CD14-positive monocyte (primary cell): ENCODE results near the gene ITM2B. TPM values are rescaled to one million over a fixed set of nuclear protein-coding genes. Genes with fewer than 3 reads are reported as not detected.
A peak's percentile ranks its signal among the peaks of the same experiment; 100 is the strongest.

ENCODE experiments used
- DNase-seq, 3 donors: peaks; one replicate each; pipeline ENCODE4 v3.0.0-alpha.2; 2011 to 2022
- H2AFZ ChIP-seq: 2 replicates; pipeline ENCODE4 v1.6.0; 2012; ENCODE audit warnings: mild to moderate bottlenecking, low read depth, low read length, inconsistent platforms; ENCODE audit not compliant: insufficient read depth, poor library complexity, severe bottlenecking
- H3K27ac ChIP-seq, 2 donors: 1 replicate in 1 of 2; 2 replicates in 1 of 2; pipeline ENCODE4 v1.5.1; 2012 to 2013; ENCODE audit warnings: low read length in 2 of 2, control low read depth in 1 of 2, inconsistent platforms in 1 of 2, low read depth in 1 of 2, mild to moderate bottlenecking in 1 of 2
- H3K27me3 ChIP-seq, 2 donors: one replicate each; pipeline versions ENCODE4 v1.6.0 to v1.6.1; 2011 to 2013; ENCODE audit warnings: low read length in 2 of 2; ENCODE audit not compliant: control insufficient read depth in 2 of 2, insufficient read depth in 2 of 2
- H3K36me3 ChIP-seq, 2 donors: replicated peaks in 1 of 2; 1 replicate in 1 of 2; 2 replicates in 1 of 2; pipeline versions ENCODE4 v1.5.1 to v1.6.1; 2012 to 2013; ENCODE audit warnings: low read length in 2 of 2, control low read depth in 1 of 2, inconsistent platforms in 1 of 2, mild to moderate bottlenecking in 1 of 2; ENCODE audit not compliant: insufficient read depth in 2 of 2, control insufficient read depth in 1 of 2
- H3K4me1 ChIP-seq, 2 donors: 1 replicate in 1 of 2; 2 replicates in 1 of 2; pipeline versions ENCODE4 v1.5.1 to v1.6.1; 2012 to 2013; ENCODE audit warnings: low read length in 2 of 2, control low read depth in 1 of 2, inconsistent platforms in 1 of 2, mild to moderate bottlenecking in 1 of 2, moderate library complexity in 1 of 2; ENCODE audit not compliant: insufficient read depth in 2 of 2, control insufficient read depth in 1 of 2
- H3K4me2 ChIP-seq: replicated peaks from 2 replicates; pipeline ENCODE3; 2012; ENCODE audit warnings: low read length, moderate library complexity, mild to moderate bottlenecking; ENCODE audit not compliant: poor library complexity, severe bottlenecking; ENCODE audit errors: extremely low read depth
- H3K4me3 ChIP-seq, 3 experiments: fragments of 200-600 bp in 1 of 3; sonication (generic) in 1 of 3; replicated peaks in 1 of 3; 1 replicate in 2 of 3; 2 replicates in 1 of 3; pipeline ENCODE4 v1.5.1; 2011 to 2013; ENCODE audit warnings: low read length in 3 of 3, mild to moderate bottlenecking in 3 of 3, control low read depth in 2 of 3, low read depth in 2 of 3, inconsistent platforms in 1 of 3, moderate library complexity in 1 of 3
- H3K79me2 ChIP-seq: 2 replicates; pipeline ENCODE4 v1.6.0; 2012; ENCODE audit warnings: mild to moderate bottlenecking, control low read depth, inconsistent platforms, low read length, moderate library complexity; ENCODE audit not compliant: insufficient read depth
- H3K9ac ChIP-seq: 2 replicates; pipeline ENCODE4 v1.6.0; 2017; ENCODE audit warnings: low read length, mild to moderate bottlenecking; ENCODE audit not compliant: insufficient read depth, poor library complexity, severe bottlenecking
- H3K9me3 ChIP-seq, 2 donors: replicated peaks in 1 of 2; 1 replicate in 1 of 2; 2 replicates in 1 of 2; pipeline versions ENCODE4 v1.5.1 to v1.6.1; 2012 to 2013; ENCODE audit warnings: low read length in 2 of 2, control low read depth in 1 of 2; ENCODE audit not compliant: control insufficient read depth in 1 of 2, insufficient read depth in 1 of 2
- H4K20me1 ChIP-seq: 2 replicates; pipeline ENCODE4 v1.6.0; 2012; ENCODE audit warnings: mild to moderate bottlenecking, low read length, control low read depth, moderate library complexity; ENCODE audit not compliant: insufficient read depth
- H3K27ac Mint-ChIP-seq, 7 donors: one replicate each; pipeline ENCODE4 v1.8.0; 2020; ENCODE audit warnings: mild to moderate bottlenecking in 7 of 7, mixed read lengths in 7 of 7, moderate library complexity in 6 of 7, inconsistent platforms in 2 of 7
- H3K27me3 Mint-ChIP-seq, 3 donors: one replicate each; pipeline ENCODE4 v1.8.0; 2021 to 2022; ENCODE audit warnings: low read depth in 3 of 3, mild to moderate bottlenecking in 3 of 3, mixed read lengths in 3 of 3, moderate library complexity in 3 of 3, inconsistent platforms in 1 of 3
- H3K36me3 Mint-ChIP-seq, 2 donors: one replicate each; pipeline ENCODE4 v1.8.0; 2020; ENCODE audit warnings: mixed read lengths in 2 of 2, inconsistent platforms in 1 of 2, mild to moderate bottlenecking in 1 of 2
- H3K4me1 Mint-ChIP-seq: one replicate; pipeline ENCODE4 v1.8.0; 2020; ENCODE audit warnings: mild to moderate bottlenecking, mixed read lengths
- H3K4me3 Mint-ChIP-seq, 2 donors: one replicate each; pipeline ENCODE4 v1.8.0; 2020; ENCODE audit warnings: mild to moderate bottlenecking in 2 of 2, mixed read lengths in 2 of 2, moderate library complexity in 1 of 2
- H3K9me3 Mint-ChIP-seq, 7 donors: one replicate each; pipeline ENCODE4 v1.8.0; 2020 to 2022; ENCODE audit warnings: mixed read lengths in 7 of 7, mild to moderate bottlenecking in 6 of 7, moderate library complexity in 6 of 7, inconsistent platforms in 2 of 7
- CTCF ChIP-seq: fragments of 200-600 bp; IDR thresholded peaks from one replicate; pipeline ENCODE4 v1.8.0; 2022; ENCODE audit warnings: antibody characterized with exemption, mild to moderate bottlenecking
- WGBS: methylation state at CpG from one replicate; pipeline ENCODE4 v1.1.5; 2013; ENCODE audit warnings: missing lambda C conversion rate; ENCODE audit not compliant: insufficient coverage; 5-methylcytosine and 5-hydroxymethylcytosine counted together
- intact Hi-C, 2 donors: fragments of 100-400 bp; cut with micrococcal nuclease; formaldehyde crosslinking; loops; one replicate each; pipeline versions ENCODE4 v1.15.0 to v1.15.1; 2023
- polyA plus RNA-seq, 3 donors: library from polyadenylated mRNA; depleted of rRNA in 1 of 3; unstranded in 2 of 3; stranded (reverse) in 1 of 3; fragments of 300-500 nt in 2 of 3; fragments of >200 nt in 1 of 3; fragmentation: Illumina TruSeq in 2 of 3; gene quantifications; 1 replicate in 2 of 3; 2 replicates in 1 of 3; pipeline ENCODE4 v1.2.3, GENCODE V29; 2012 to 2021

Gene ITM2B
- polyA plus RNA-seq, 3 donors, result 702 to 1,657 (median 1,502) TPM

DNA sequence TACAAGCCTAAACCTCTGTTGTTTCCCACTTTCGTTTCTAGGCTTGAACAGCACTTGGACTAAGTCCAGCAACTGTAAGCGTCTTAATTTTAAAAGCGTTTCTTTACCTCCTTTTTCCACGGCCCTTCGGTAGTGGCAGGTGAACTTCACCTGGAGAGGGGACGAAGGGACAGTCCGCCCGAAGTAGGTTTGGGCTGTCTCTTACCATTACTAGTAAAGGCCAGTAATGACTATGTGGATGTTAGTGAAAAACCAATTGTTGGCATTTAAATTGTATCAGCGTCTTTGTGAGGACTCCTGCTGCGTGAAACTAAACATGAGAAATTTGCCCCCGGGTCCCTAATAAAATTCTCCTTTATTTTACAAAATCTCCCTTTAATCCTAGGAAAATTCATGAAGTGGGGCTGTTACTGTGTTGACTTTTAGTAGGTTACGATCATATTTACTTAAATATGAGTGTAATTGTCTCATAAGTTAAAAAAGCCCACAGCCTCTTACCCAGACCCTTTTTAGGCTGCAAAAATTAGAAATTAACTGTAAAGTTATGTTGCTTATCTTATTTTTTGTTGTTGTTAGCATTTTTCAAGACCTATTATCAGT lies 983 bp downstream of the ITM2B start:
- peaks cover 34% of the 10 kb centered on the region for H4K20me1 ChIP-seq
- peak overlapping the region; percentile 94 to 98 (median 95) for H3K4me3 ChIP-seq
- Mint-ChIP-seq H3K36me3 (peaks cover 27 to 34% of the 10 kb centered on the region in 2 donors), H3K27me3 (peaks cover 2 to 8% (median 4%) of the 10 kb centered on the region in 3 donors), H3K9me3 (no peaks in the 10 kb centered on the region), H3K4me1 (peaks cover 44% of the 10 kb centered on the region), H3K27ac (peak overlapping the region; percentile 92 to 99 (median 97)), H3K4me3 (peak overlapping the region; percentile 96 to 97)
- H3K27ac ChIP-seq, result peak overlapping the region; percentile 92 to 97
- H3K4me1 ChIP-seq, result peaks cover 32 to 49% of the 10 kb centered on the region in 2 donors
- peaks cover under 1 to 9% of the 10 kb centered on the region in 2 donors for H3K36me3 ChIP-seq
- no peak for TF ChIP-seq CTCF
- intact Hi-C loops, result loop anchor here (2.0 to 5.0 kb wide), 4 partner anchors 68 to 107 kb away; partner anchors contain the start of gene RB1 (in 1 of the 2)
- H3K27me3 ChIP-seq, result no peaks in the 10 kb centered on the region
- H2AFZ ChIP-seq, result peak overlapping the region; percentile 87
- peak overlapping the region; percentile 93 for H3K4me2 ChIP-seq
- DNase-seq, result peak in 1 of 3 donors; percentile 68
- H3K79me2 ChIP-seq, result peaks cover 65% of the 10 kb centered on the region
- H3K9ac ChIP-seq, result peak overlapping the region; percentile 97
- H3K9me3 ChIP-seq, result no peaks in the 10 kb centered on the region
- WGBS, result 0% methylated on average over 1 of the region's 12 CpGs

GRCh38 chr13:48234566-48235340 lies 1.7 kb downstream of the ITM2B start:
- H3K9me3 ChIP-seq, result no peaks in the 10 kb centered on the region
- no peak overlapping the region for H2AFZ ChIP-seq
- peak overlapping the region; percentile 37 to 97 for H3K27ac ChIP-seq
- peaks cover 8 to 17% of the 10 kb centered on the region in 2 donors for H3K36me3 ChIP-seq
- peak in 2 of 3 donors; percentile 18 to 24 for DNase-seq
- TF ChIP-seq CTCF, result no peak
- intact Hi-C loops, result loop anchor here (5.0 kb wide), 3 partner anchors 68 to 107 kb away; partner anchors contain the start of gene RB1 (in 1 of the 2)
- no peaks in the 10 kb centered on the region for H3K9me3 Mint-ChIP-seq
- peaks cover 73% of the 10 kb centered on the region for H3K79me2 ChIP-seq
- H3K27me3 Mint-ChIP-seq, result peaks cover 2 to 8% (median 4%) of the 10 kb centered on the region in 3 donors
- H3K4me1 Mint-ChIP-seq, result peaks cover 46% of the 10 kb centered on the region
- peaks cover 42% of the 10 kb centered on the region for H4K20me1 ChIP-seq
- peaks cover 34 to 37% of the 10 kb centered on the region in 2 donors for H3K36me3 Mint-ChIP-seq
- 30% methylated on average over 2 of the region's 7 CpGs for WGBS
- peak overlapping the region; percentile 97 for H3K9ac ChIP-seq
- H3K4me1 ChIP-seq, result peaks cover 36 to 55% of the 10 kb centered on the region in 2 donors
- H3K4me3 ChIP-seq, result peak overlapping the region; percentile 94 to 98 (median 95)
- H3K27ac Mint-ChIP-seq, result peak overlapping the region; percentile 92 to 97 (median 95)
- H3K27me3 ChIP-seq, result no peaks in the 10 kb centered on the region
- H3K4me2 ChIP-seq, result peak overlapping the region; percentile 93
- H3K4me3 Mint-ChIP-seq, result peak overlapping the region; percentile 96 to 97
